Limb (tissue), 2 donors: ENCODE data around the gene GPR32.
"Not testable (repeated sequence)": the region's sequence is repeated elsewhere in the genome, so short reads cannot be mapped to it uniquely, and the experiment has no call there.

ENCODE experiments used
- DNase-seq, 2 donors: peaks; one replicate each; pipeline ENCODE4 v3.0.0-alpha.2; 2016; ENCODE audit errors: extremely low spot score in 2 of 2

The GPR32 gene

DNA sequence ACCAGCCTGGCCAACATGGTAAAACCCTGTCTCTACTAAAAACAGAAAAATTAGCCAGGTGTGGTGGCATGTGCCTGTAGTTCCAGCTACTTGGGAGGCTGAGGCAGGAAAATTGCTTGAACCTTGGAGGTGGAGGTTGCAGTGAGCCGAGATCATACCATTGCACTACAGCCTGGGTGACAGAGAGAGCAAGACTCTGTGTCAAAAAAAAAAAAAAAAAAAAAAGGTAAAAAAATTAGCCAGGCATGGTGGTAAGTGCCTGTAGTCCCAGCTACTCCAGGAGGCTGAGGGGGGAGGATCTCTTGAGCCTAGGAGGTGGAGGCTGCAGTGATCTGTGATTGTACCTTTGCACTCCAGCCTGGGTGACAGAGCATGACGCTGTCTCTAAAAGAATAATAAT lies at the start of gene GPR32:
TSS of gene GPR32 (plus strand) at position 301 of the 400 bp plus-strand sequence. CDS start 137 bp downstream, outside the sequence.
- not testable (repeated sequence) for DNase-seq

- DNase-seq = peak in 1 of 2 donors; percentile 52
These were observed 49.3 kb upstream of the GPR32 start for GRCh38 chr19:50720921-50721381.

GRCh38 chr19:50721441-50722137 lies 48.7 kb upstream of the GPR32 start:
- DNase-seq = peak in 1 of 2 donors; percentile 35

GRCh38 chr19:50722201-50723013 lies 47.9 kb upstream of the GPR32 start:
- peak in 1 of 2 donors; percentile 66 for DNase-seq

DNA sequence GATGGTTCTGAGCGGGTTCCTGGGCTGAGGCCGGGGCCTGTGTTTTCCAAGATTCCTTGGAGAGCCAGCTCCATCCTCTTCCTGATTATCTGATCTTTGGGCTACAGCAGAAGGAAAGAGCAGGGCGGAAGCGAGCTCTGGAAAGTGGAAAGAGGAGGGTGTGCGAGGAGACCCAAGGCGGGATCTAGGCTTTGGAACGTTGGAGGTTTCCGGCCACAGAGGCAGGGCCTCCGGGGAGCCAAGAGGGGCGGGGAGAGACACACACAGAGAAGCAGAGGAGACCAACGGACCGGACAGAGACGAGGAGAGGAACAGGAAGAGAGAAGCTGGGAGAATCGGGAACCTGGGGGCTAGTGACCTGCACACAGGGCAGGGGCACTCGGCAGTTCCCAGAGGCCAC lies 47.2 kb upstream of the GPR32 start, which contains the start of gene CLEC11A:
TSS of gene CLEC11A (plus strand) at position 296 of the 400 bp plus-strand sequence. CDS start 162 bp downstream, outside the sequence.
- peak in 1 of 2 donors; percentile 47 for DNase-seq

DNA sequence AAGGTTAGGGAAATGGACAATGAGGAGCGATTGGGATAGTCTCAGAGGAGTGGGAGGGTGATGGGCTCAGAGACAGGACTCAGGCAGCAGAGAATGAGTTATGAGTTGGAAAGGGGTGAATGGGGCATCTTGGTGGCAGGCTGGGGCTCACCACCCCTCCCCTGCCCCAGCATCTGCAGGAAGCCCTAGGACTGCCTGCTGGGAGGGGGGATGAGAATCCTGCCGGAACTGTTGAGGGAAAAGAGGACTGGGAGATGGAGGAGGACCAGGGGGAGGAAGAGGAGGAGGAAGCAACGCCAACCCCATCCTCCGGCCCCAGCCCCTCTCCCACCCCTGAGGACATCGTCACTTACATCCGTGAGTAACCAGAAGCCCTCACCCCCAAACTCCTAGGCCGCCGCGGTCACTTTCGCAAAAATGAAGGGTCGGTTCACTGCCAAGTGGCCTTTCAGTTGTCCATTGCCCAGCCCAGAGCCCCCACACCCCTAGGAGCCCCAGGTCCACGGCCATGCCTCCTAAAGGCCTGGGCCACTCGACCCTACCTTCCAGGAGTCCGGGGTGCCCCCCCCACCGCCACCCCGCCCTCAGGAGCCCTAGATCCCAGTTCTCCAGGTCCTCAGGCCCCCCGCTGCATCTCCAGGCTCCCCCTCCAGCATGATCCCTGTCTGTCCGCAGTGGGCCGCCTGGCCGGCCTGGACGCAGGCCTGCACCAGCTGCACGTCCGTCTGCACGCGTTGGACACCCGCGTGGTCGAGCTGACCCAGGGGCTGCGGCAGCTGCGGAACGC lies 46.3 kb upstream of the GPR32 start:
- no peak for DNase-seq

DNA sequence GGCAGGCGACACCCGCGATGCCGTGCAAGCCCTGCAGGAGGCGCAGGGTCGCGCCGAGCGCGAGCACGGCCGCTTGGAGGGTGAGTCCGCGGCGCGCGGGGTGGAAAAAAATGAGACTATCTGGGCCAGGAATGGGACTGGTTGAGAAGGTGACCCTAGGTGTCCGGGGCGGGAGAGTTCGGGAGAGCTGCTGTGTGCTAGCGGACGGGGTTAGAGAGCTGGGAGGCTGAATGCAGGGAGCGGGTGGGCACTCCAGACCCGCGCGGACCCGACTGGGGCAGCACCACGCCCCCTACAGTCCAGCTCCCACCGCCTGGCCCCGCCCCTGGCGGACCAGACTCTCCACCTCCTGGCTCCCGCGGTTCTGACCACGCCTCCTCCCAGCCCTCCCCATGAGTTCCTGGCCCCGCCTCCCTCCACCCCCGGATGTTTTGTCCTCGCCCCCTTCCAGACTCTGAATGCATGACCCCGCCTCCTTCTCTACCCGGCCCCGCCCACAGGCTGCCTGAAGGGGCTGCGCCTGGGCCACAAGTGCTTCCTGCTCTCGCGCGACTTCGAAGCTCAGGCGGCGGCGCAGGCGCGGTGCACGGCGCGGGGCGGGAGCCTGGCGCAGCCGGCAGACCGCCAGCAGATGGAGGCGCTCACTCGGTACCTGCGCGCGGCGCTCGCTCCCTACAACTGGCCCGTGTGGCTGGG lies 45.6 kb upstream of the GPR32 start:
- DNase-seq = peak; percentile 100

GRCh38 chr19:50725218-50725910 lies 44.9 kb upstream of the GPR32 start:
- DNase-seq = no peak

GRCh38 chr19:50725911-50726230 lies 44.4 kb upstream of the GPR32 start:
- no peak for DNase-seq

- DNase-seq = peak in 1 of 2 donors; percentile 89
These were observed 42.1 kb upstream of the GPR32 start for GRCh38 chr19:50728084-50728737.

DNA sequence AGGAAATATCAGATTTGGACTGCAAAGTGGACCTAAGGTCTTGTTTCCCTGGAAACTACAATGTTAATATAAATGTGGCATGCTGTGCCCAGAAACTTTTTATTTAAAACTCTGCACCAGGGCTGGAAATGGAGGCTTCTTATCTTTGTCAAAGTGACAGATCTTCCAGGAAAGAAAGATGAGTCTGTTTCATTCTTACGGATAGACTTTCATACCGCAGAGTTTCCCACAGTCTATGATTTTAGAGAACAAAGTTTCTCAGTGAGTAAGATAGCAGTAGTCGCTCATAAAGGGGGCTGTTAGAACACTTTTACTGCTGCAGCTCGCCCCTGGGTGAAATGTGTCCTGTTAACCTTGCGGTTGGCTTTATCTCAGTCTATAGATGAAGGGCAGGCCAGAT lies 40.4 kb upstream of the GPR32 start:
- no peak for DNase-seq

GRCh38 chr19:50735869-50736268 lies 34.4 kb upstream of the GPR32 start:
- no peak for DNase-seq

DNA sequence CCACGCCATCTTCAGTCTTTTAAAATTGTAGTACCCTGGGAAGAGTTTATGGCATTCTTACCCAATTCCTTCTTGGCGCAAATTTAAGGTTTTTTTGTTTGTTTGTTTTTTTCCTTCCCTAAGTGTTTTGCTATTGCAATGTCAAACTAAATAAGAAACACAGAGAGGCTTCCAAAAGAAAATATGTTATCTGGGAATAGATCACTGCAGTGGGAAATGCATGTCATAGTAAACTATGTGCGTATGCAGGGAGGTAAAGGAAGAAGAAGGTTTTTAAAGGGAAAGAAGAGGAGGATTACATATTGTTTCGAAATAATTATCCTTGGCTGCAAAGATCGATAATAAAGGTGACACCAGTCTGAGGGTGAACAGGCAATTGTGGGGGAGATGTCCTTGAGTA lies 33.9 kb upstream of the GPR32 start:
- DNase-seq = no peak

DNA sequence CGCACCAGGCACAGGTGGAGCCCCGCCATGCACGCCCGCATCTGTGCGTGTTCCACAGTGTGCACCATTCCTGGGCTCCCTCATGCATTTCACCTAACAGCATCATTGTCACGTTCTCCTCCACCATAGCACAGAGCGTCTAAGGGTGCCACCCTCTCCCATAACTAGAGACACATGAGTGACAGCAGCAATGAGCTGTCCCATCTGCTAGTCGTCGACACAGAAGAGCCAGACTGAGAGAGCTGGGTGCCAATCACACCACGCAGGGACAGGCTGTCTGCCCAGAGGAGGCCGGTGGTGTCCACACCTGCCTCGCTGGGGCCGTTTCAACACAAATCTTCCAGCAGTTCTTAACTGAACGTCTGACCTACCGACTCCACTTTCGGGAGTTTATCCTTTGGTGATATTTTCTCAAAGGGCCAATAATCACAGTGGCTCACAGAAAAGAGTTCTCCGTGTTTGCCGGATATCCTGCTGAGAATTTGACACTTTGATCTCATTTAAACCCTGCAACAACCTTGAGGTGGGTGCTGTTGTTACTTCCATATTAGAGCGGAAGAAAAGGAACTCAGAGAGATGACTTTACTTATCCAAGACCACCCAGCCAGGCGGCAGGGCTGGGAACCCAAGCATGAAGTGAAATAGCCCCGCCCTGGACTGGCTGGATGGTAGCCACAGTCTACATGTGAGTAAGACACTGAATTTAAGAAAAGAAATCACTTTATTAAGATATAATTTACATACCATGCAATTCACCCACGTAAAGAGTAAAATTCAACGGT lies 30.9 kb upstream of the GPR32 start:
- no peak for DNase-seq

DNA sequence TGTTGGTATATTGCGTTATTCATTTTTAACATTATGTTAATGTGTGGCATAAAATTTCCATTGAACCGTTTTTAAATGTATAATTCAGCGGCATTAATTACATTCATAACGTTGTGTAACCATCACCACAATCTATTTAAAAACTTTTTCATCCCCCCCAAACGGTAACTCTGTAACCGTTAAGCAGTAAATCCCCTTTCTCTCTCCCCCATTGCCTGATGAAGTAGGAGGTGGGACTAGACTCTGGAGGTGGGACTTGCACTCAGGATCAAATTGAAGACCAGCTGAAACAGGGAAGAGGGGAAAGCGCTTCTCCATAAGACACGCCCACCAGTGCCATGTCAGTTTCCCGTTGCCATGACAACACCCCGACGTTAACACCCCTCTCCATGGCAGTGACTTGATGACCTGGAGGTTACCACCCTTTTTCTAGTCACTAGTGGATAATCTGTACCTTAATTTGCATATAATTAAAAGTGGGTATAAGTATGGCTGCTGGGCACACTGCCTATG lies 30.3 kb upstream of the GPR32 start:
- DNase-seq = no peak

GRCh38 chr19:50741179-50741933 lies 28.9 kb upstream of the GPR32 start:
- DNase-seq = no peak

- no peak for DNase-seq
These were observed 26.7 kb upstream of the GPR32 start for GRCh38 chr19:50743537-50743936.

DNA sequence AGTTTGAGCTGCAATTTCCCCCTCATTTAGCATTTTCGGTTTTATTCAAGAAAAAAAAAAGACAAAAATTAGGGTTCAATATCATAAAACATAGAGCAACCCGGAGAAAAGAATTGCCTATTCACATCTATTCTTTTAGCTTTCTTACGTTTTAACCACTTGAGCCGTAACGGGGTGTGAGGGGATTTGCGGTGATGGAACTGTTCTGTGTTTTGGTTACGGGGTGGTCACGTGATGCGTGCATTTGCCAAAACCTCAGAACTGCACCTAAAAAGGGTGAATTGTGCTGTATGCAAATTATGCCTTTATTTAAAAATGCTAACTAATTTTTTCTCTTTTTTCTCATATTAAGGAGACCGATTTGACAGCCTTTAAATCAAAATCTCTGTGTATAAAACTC lies 25.0 kb upstream of the GPR32 start:
- DNase-seq = no peak
